Ovary (tissue), 3 donors: Measurements from ENCODE around the gene C17orf100.

Experiments
- CTCF ChIP-seq, 3 donors: fragments of 450-650 bp in 2 of 3; fragments of 200-600 bp in 1 of 3; IDR thresholded peaks; one replicate each; pipeline versions ENCODE4 v1.5.1 to v1.8.0; 2016 to 2022; ENCODE audit warnings: antibody characterized with exemption in 3 of 3, mild to moderate bottlenecking in 1 of 3
- POLR2A ChIP-seq: fragments of 450-650 bp; IDR thresholded peaks from one replicate; pipeline ENCODE4 v1.6.1; 2017; ENCODE audit warnings: antibody characterized with exemption, mild to moderate bottlenecking, moderate library complexity
- donor health status: DM: no; HTN: no; CAD: no.

- TF ChIP-seq CTCF (IDR thresholded peaks at IDR 0.05) = no peak
- no peak for TF ChIP-seq POLR2A
Measured at GRCh38 chr17:6695565-6695964, 44.0 kb downstream of the C17orf100 start.
